ENCODE results near the gene CFAP20DC.
A peak's percentile ranks its signal among the peaks of the same experiment; 100 is the strongest.

The CFAP20DC gene

GRCh38 chr3:58794750-58795149 is 255.1 kb downstream of the CFAP20DC start:
- DNase-seq = no peak

- DNase-seq = no peak
Measured at GRCh38 chr3:58793938-58794337, 255.9 kb downstream of the CFAP20DC start.

- no peak for DNase-seq
Measured at GRCh38 chr3:58792921-58793451, 256.8 kb downstream of the CFAP20DC start.

- DNase-seq = no peak
Measured at GRCh38 chr3:58789385-58789784, 260.4 kb downstream of the CFAP20DC start.

GRCh38 chr3:58784888-58785287 is 264.9 kb downstream of the CFAP20DC start:
- no peak for DNase-seq

GRCh38 chr3:58784425-58784824 is 265.4 kb downstream of the CFAP20DC start:
- DNase-seq = no peak

GRCh38 chr3:58783845-58784244 is 266.0 kb downstream of the CFAP20DC start:
- DNase-seq = no peak

GRCh38 chr3:58779934-58780333 is 269.9 kb downstream of the CFAP20DC start:
- DNase-seq = no peak

GRCh38 chr3:58776231-58776630 is 273.6 kb downstream of the CFAP20DC start:
- DNase-seq = no peak

GRCh38 chr3:58772462-58772861 is 277.4 kb downstream of the CFAP20DC start:
- no peak for DNase-seq

- DNase-seq = no peak
Measured at GRCh38 chr3:58769065-58769464, 280.8 kb downstream of the CFAP20DC start.

- no peak for DNase-seq
Measured at GRCh38 chr3:58766587-58767282, 283.1 kb downstream of the CFAP20DC start.

- peak in 1 of 2 experiments; percentile 3 for DNase-seq
Measured at GRCh38 chr3:58755150-58755549, 294.7 kb downstream of the CFAP20DC start.

GRCh38 chr3:58754074-58754473 is 295.8 kb downstream of the CFAP20DC start:
- DNase-seq = no peak

- DNase-seq = no peak
Measured at GRCh38 chr3:58751882-58752567, 297.8 kb downstream of the CFAP20DC start.

- no peak for DNase-seq
Measured at GRCh38 chr3:58751235-58751634, 298.6 kb downstream of the CFAP20DC start.

- DNase-seq = no peak
Measured at GRCh38 chr3:58749948-58750347, 299.9 kb downstream of the CFAP20DC start.

- DNase-seq = no peak
Measured at GRCh38 chr3:58748024-58748423, 301.8 kb downstream of the CFAP20DC start.

GRCh38 chr3:58746758-58747157 is 303.1 kb downstream of the CFAP20DC start:
- DNase-seq = no peak

- no peak for DNase-seq
Measured at GRCh38 chr3:58743296-58743695, 306.5 kb downstream of the CFAP20DC start.

GRCh38 chr3:58742239-58742638 is 307.6 kb downstream of the CFAP20DC start:
- DNase-seq = no peak

- DNase-seq = no peak
Measured at GRCh38 chr3:58737644-58738043, 312.2 kb downstream of the CFAP20DC start.

GRCh38 chr3:58731673-58732072 is 318.2 kb downstream of the CFAP20DC start:
- DNase-seq = no peak

GRCh38 chr3:58728723-58729122 is 321.1 kb downstream of the CFAP20DC start:
- no peak for DNase-seq

Data from NCI-H2081 (cell line).